Heart left ventricle (tissue), 13 donors: ENCODE measurements around the gene ODAD3.

Source experiments
- CTCF ChIP-seq, 12 donors: fragments of 200-600 bp; sonication (generic) in 4 of 12; IDR thresholded peaks; one replicate each; pipeline versions ENCODE4 v1.5.0 to v1.8.0; 2018 to 2022; ENCODE audit warnings: antibody characterized with exemption in 12 of 12, mild to moderate bottlenecking in 5 of 12
- POLR2A ChIP-seq, 2 donors: fragments of 450-650 bp; IDR thresholded peaks; one replicate each; pipeline ENCODE4 v1.6.1; 2017; ENCODE audit warnings: antibody characterized with exemption in 2 of 2, mild to moderate bottlenecking in 2 of 2, moderate library complexity in 2 of 2
- donor health status: ischemic (EF 13 %, LVEDD 7.1; RV severe dilation, severe dysfunction).
- donor health status: DM: no; HTN: yes; CAD: no.
- donor health status: DM: no; HTN: no; CAD: no.
- donor health status: ischemic (EF 25% LVEDD 6.9; RV normal size, moderate dysfunction).
- donor health status: ischemic (EF 25% LVEDD 5.7; RV mildly dilated, moderate dysfunction).
- donor health status: ischemic (EF 35%, LVEDD 5.7; RV mildly dilated, moderate dysfunction).
- donor health status: nonischemic (EF 11% LVEDD 7.7; RV severe dilation, severe dysfunction).
- donor health status: DM: yes; HTN: yes; CAD: no.
- donor health status: PGD.
- donor health status: ischemic (EF 29% LVEDD 5.4; RV normal size, mild dysfunction).
- donor health status: nonischemic (EF 23%, LVEDD 6.1; RV moderate dilation, normal function).

- TF ChIP-seq CTCF (IDR thresholded peaks at IDR 0.05) (no peak), POLR2A (IDR thresholded peaks at IDR 0.05) (no peak)
Observed at GRCh38 chr19:11465600-11465999, 30.7 kb upstream of the ODAD3 start.
